Calu3 (cell line): Measurements from ENCODE around the gene SCAP. TPM values are rescaled to one million over a fixed set of nuclear protein-coding genes. Genes with fewer than 3 reads are reported as not detected.

Experiments
- BruUV-seq: library from RNA; stranded (reverse); fragments of 400-500 nt; replicated peaks from 2 replicates; lab custom pipeline; 2021; lab: Mats Ljungman, UMichigan
- CTCF ChIA-PET: fragments of 300-600 bp; sonication (Branson Sonifier 250); formaldehyde crosslinking; loops from one replicate; lab custom pipeline; 2022; ENCODE audit warnings: antibody characterized with exemption; lab: Charles Lee
- DNase-seq: peaks from one replicate; pipeline ENCODE4 v3.0.0; 2022
- H3K27ac Mint-ChIP-seq: one replicate; pipeline ENCODE4 v1.8.0; 2022; ENCODE audit warnings: mixed read lengths; ENCODE audit not compliant: unreplicated experiment
- H3K27me3 Mint-ChIP-seq: one replicate; pipeline ENCODE4 v1.8.0; 2022; ENCODE audit warnings: mixed read lengths; ENCODE audit not compliant: unreplicated experiment
- H3K36me3 Mint-ChIP-seq: one replicate; pipeline ENCODE4 v1.8.0; 2022; ENCODE audit warnings: mild to moderate bottlenecking, moderate library complexity, mixed read lengths; ENCODE audit not compliant: insufficient read depth, unreplicated experiment
- H3K4me1 Mint-ChIP-seq: one replicate; pipeline ENCODE4 v1.8.0; 2022; ENCODE audit warnings: mild to moderate bottlenecking, low read depth, mixed read lengths; ENCODE audit not compliant: unreplicated experiment
- H3K4me3 Mint-ChIP-seq: one replicate; pipeline ENCODE4 v1.8.0; 2022; ENCODE audit warnings: mild to moderate bottlenecking, low read depth, moderate library complexity, mixed read lengths; ENCODE audit not compliant: unreplicated experiment
- H3K9me3 Mint-ChIP-seq: one replicate; pipeline ENCODE4 v1.8.0; 2022; ENCODE audit warnings: low read depth, mixed read lengths; ENCODE audit not compliant: unreplicated experiment
- intact Hi-C: fragments of 100-400 bp; cut with micrococcal nuclease; formaldehyde crosslinking; loops from one replicate; pipeline ENCODE4 v1.10.0; 2022; ENCODE audit not compliant: unreplicated experiment
- total RNA-seq: library from RNA; stranded (reverse); gene quantifications from 2 replicates; pipeline ENCODE4 v1.2.3, GENCODE V29; 2022
- TF ChIP-seq, protein P1 (sequence below): fragments of 200-600 bp; IDR thresholded peaks from one replicate; pipeline ENCODE4 v1.8.0; 2022; ENCODE audit warnings: antibody characterized with exemption; ENCODE audit not compliant: unreplicated experiment

SCAP gene
- total RNA-seq, 1 experiment from 2014 or later = 74.2 TPM

DNA sequence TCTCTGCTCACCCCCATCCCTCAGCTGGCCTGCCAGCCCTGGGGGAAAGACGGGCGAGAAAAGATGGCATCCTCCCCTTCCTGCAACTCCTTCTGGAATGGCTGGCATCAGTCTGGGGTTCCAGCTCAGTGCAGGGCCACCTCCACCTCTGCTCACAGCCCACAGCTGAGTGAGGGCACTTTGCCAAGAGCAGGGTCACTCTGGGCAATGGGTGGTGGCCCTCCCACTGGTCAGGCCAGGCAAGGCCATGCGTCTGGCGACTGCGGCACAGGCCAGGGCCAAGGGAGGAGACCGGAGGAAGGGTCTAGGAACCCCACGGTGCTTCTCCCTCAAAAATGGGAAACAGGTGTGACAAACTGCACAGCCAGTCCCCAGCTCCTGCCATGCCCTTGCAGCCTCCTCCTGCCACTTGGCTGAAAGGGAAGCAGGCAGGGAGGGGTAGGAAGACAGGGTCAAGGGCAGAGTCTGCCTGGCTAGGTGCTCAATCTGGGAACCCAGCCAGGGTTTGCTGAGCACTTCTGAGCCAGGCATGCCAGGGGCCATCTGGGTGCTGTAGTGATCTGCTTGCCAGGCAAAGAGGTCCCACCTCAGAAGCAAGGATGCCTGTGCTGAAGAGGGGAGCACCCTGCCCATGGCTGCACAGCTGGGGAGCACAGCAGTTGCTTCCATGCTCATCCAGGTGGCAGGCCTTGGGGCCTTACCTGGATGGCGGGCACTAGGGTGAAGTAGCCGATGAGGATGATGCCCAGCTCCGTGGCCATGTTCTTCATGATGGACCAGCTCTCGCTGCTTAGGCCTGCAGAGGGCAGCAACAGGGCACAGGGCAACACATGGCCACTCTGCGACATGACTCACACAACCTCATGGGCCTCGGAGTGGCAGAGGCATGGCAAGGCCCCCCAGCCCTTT, 53.7 kb downstream of the SCAP start:
- Mint-ChIP-seq H3K4me3 (no peak overlapping the region), H3K27ac (peak overlapping the region; percentile 56), H3K4me1 (no peaks in the 10 kb centered on the region), H3K36me3 (peaks cover 41% of the 10 kb centered on the region), H3K9me3 (no peaks in the 10 kb centered on the region), H3K27me3 (no peaks in the 10 kb centered on the region)
- CTCF ChIA-PET = interaction anchor here (0.6 to 3.0 kb wide), 4 partner anchors 17 to 71 kb away, joined by 3 to 20 read pairs (median 4); partner anchors contain the start of genes PTPN23 and SCAP
- no TSS peak for BruUV-seq
- intact Hi-C loops = loop anchor here (2.0 to 5.0 kb wide), 2 partner anchors 53 to 365 kb away; partner anchors contain the start of gene SCAP
- TF ChIP-seq, protein P1, sequence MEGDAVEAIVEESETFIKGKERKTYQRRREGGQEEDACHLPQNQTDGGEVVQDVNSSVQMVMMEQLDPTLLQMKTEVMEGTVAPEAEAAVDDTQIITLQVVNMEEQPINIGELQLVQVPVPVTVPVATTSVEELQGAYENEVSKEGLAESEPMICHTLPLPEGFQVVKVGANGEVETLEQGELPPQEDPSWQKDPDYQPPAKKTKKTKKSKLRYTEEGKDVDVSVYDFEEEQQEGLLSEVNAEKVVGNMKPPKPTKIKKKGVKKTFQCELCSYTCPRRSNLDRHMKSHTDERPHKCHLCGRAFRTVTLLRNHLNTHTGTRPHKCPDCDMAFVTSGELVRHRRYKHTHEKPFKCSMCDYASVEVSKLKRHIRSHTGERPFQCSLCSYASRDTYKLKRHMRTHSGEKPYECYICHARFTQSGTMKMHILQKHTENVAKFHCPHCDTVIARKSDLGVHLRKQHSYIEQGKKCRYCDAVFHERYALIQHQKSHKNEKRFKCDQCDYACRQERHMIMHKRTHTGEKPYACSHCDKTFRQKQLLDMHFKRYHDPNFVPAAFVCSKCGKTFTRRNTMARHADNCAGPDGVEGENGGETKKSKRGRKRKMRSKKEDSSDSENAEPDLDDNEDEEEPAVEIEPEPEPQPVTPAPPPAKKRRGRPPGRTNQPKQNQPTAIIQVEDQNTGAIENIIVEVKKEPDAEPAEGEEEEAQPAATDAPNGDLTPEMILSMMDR = no peak
- peak; percentile 49 for DNase-seq

DNA sequence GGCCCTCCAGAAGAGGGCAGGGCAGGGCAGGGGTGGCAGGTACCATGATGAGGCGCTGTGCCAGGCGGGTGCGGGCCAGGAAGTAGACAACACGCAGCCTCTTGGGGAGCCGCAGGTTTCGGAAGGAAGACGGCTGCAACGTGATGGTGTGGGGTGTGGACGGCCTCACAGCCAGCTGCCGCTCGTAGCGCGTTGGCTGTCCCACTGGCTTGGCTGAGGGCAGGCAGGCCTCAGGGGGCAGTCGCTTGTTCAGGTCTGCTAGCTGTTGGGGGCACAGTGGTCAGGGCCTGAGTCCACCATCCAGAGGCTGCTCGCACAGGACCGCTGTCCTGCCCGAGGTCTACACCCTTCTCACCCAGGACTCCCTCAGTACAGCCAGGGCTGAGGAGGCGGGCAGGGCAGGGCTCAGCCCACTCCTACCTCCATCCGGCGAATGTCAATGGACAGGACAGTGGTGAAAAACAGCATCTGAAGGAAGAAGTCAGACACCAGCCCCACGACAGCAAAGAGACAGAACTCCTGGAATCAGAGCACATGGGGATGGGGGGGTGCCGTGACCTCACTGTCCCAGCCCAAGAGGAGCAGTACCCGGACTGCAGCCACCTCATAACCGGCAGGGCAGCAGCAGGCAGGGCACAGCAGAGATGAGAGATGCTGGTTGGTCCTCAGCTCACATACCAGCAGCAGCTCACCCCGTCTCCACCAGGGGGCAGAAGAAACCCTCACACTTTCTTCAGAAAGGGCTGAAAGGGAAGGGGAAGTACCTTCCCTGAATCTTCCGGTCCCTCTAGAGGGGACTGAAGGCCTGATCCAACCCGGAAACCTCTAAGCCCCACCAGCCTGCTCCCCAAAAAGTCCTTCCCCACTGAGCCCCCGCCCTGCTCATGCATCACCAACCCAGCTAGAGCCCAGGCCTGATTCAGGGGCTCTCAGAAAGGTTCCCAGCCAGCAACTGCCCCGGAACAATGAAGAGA, 54.9 kb downstream of the SCAP start:
- no TSS peak for BruUV-seq
- Mint-ChIP-seq H3K4me3 (no peak overlapping the region), H3K36me3 (peaks cover 47% of the 10 kb centered on the region)

DNA sequence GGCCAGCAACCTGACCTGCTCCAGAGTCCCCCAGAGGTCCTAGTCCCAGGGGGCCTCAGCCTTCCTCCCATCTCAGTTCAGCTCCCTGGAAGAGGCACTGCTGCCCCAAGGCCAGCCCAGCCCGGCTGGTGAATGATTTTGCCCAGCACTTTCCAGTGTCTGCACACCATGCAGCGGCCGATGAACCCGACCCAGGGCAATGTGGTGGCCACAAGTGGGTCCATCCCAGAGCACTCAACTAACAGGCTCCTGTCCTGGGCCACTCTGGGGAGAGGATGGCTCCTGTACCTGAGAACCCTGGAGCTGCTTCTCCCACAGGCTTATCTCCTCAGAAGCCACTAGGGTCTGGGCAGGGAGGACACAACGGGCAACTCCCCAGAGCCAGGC, 55.7 kb downstream of the SCAP start:
- H3K36me3 Mint-ChIP-seq = peaks cover 55% of the 10 kb centered on the region
- CTCF ChIA-PET = no interaction called here
- intact Hi-C loops = loop anchor here (2.0 to 5.0 kb wide), 2 partner anchors 55 to 367 kb away; partner anchors contain the start of gene SCAP

More for the DNA sequence above, 54.9 kb downstream of the SCAP start:
- Mint-ChIP-seq H3K27ac (peak overlapping the region; percentile 17), H3K27me3 (no peaks in the 10 kb centered on the region), H3K4me1 (no peaks in the 10 kb centered on the region), H3K9me3 (no peaks in the 10 kb centered on the region)
- CTCF ChIA-PET = interaction anchor here (0.5 to 3.0 kb wide), 8 partner anchors 13 to 702 kb away, joined by 3 to 20 read pairs (median 4); partner anchors contain the start of genes PTPN23 and SCAP
- TF ChIP-seq, protein P1 = peak; percentile 83
- peak; percentile 92 for DNase-seq
- intact Hi-C loops = loop anchor here (2.0 to 5.0 kb wide), 2 partner anchors 54 to 367 kb away; partner anchors contain the start of gene SCAP

More for the DNA sequence above, 55.7 kb downstream of the SCAP start:
- Mint-ChIP-seq H3K4me3 (no peak overlapping the region), H3K27ac (no peak overlapping the region), H3K27me3 (no peaks in the 10 kb centered on the region), H3K4me1 (no peaks in the 10 kb centered on the region), H3K9me3 (no peaks in the 10 kb centered on the region)
- no peak for DNase-seq
- TF ChIP-seq, protein P1 = no peak
- no TSS peak for BruUV-seq
